ENCODE measurements around the gene CHSY3.
A peak's percentile ranks its signal among the peaks of the same experiment; 100 is the strongest.

Gene CHSY3

GRCh38 chr5:129904102-129904666 lies at the start of gene CHSY3:
Gene CHSY3 (plus strand): TSS chr5:129904465.
- peak; percentile 13 for DNase-seq (ENCODE audit: low read depth)

- DNase-seq (ENCODE audit: low read depth): no peak
Observed at GRCh38 chr5:129856325-129856724, 47.9 kb upstream of the CHSY3 start.

- no peak for DNase-seq (ENCODE audit: low read depth)
Observed at GRCh38 chr5:129857116-129857515, 47.1 kb upstream of the CHSY3 start.

GRCh38 chr5:129858131-129858675 lies 46.1 kb upstream of the CHSY3 start:
- DNase-seq (ENCODE audit: low read depth): no peak

- DNase-seq (ENCODE audit: low read depth): no peak
Observed at GRCh38 chr5:129884322-129884721, 19.9 kb upstream of the CHSY3 start.

GRCh38 chr5:129899454-129899853 lies 4.8 kb upstream of the CHSY3 start:
- no peak for DNase-seq (ENCODE audit: low read depth)

- DNase-seq (ENCODE audit: low read depth): no peak
Observed at GRCh38 chr5:129902816-129903215, 1.4 kb upstream of the CHSY3 start.

- no peak for DNase-seq (ENCODE audit: low read depth)
Observed at GRCh38 chr5:129903466-129904101, 681 bp upstream of the CHSY3 start.

- DNase-seq (ENCODE audit: low read depth): no peak
Observed at GRCh38 chr5:129904667-129905472, 605 bp downstream of the CHSY3 start.

- DNase-seq (ENCODE audit: low read depth): no peak
Observed at GRCh38 chr5:129905473-129906176, 1.4 kb downstream of the CHSY3 start.

- DNase-seq (ENCODE audit: low read depth): no peak
Observed at GRCh38 chr5:129906177-129906887, 2.1 kb downstream of the CHSY3 start.

- DNase-seq (ENCODE audit: low read depth): no peak
Observed at GRCh38 chr5:129909225-129909624, 5.0 kb downstream of the CHSY3 start.

- DNase-seq (ENCODE audit: low read depth): no peak
Observed at GRCh38 chr5:129912601-129913255, 8.5 kb downstream of the CHSY3 start.

- DNase-seq (ENCODE audit: low read depth): no peak
Observed at GRCh38 chr5:129915415-129915814, 11.2 kb downstream of the CHSY3 start.

- DNase-seq (ENCODE audit: low read depth): no peak
Observed at GRCh38 chr5:129917224-129917623, 13.0 kb downstream of the CHSY3 start.

- no peak for DNase-seq (ENCODE audit: low read depth)
Observed at GRCh38 chr5:129921204-129921603, 16.9 kb downstream of the CHSY3 start.

- no peak for DNase-seq (ENCODE audit: low read depth)
Observed at GRCh38 chr5:129930221-129930620, 26.0 kb downstream of the CHSY3 start.

- no peak for DNase-seq (ENCODE audit: low read depth)
Observed at GRCh38 chr5:129935626-129936025, 31.4 kb downstream of the CHSY3 start.

- no peak for DNase-seq (ENCODE audit: low read depth)
Observed at GRCh38 chr5:129938077-129938476, 33.8 kb downstream of the CHSY3 start.

- DNase-seq (ENCODE audit: low read depth): no peak
Observed at GRCh38 chr5:129943936-129944335, 39.7 kb downstream of the CHSY3 start.

GRCh38 chr5:129945028-129945427 lies 40.8 kb downstream of the CHSY3 start:
- DNase-seq (ENCODE audit: low read depth): no peak

Data from stimulated activated CD8-positive, alpha-beta memory T cell treated with anti-CD3 and anti-CD28 coated beads, Interleukin-15, amount 100 ng/mL, for 24 hours (primary cell).